Fibroblast of the aortic adventitia (primary cell): ENCODE measurements around the gene SH3PXD2A. TPM values are rescaled to one million over a fixed set of nuclear protein-coding genes. Genes with fewer than 3 reads are reported as not detected.

Source experiments
- DNase-seq: peaks from one replicate; pipeline ENCODE4 v3.0.0-alpha.2; 2010; ENCODE audit warnings: low read depth
- H3K4me3 ChIP-seq: 2 replicates; pipeline ENCODE4 v1.5.1; 2011; ENCODE audit warnings: low read depth, mild to moderate bottlenecking, control low read depth, low read length, moderate library complexity
- CTCF ChIP-seq: IDR thresholded peaks from 2 replicates; pipeline ENCODE4 v1.5.1; 2011; ENCODE audit warnings: mild to moderate bottlenecking, low read length, control low read depth, inconsistent platforms; ENCODE audit not compliant: insufficient read depth
- total RNA-seq: library from RNA; depleted of rRNA; stranded (reverse); fragments of >200 nt; gene quantifications from 2 replicates; pipeline ENCODE4 v1.2.3, GENCODE V29; 2012; ENCODE audit warnings: low replicate concordance

SH3PXD2A gene
- total RNA-seq, 1 donor = 20.4 TPM

GRCh38 chr10:103707956-103708626 lies 147.3 kb downstream of the SH3PXD2A start:
- TF ChIP-seq CTCF = no peak
- DNase-seq = no peak

GRCh38 chr10:103706762-103707161 lies 148.6 kb downstream of the SH3PXD2A start:
- DNase-seq = no peak
- TF ChIP-seq CTCF = no peak
- H3K4me3 ChIP-seq = no peak overlapping the region

More at GRCh38 chr10:103707956-103708626, 147.3 kb downstream of the SH3PXD2A start:
- no peak overlapping the region for H3K4me3 ChIP-seq

- no peak for DNase-seq
- no peak for TF ChIP-seq CTCF
These were observed 149.3 kb downstream of the SH3PXD2A start for GRCh38 chr10:103706047-103706446.

GRCh38 chr10:103703941-103704919 lies 151.1 kb downstream of the SH3PXD2A start:
- H3K4me3 ChIP-seq = no peak overlapping the region
- TF ChIP-seq CTCF = no peak
- DNase-seq = no peak

More at GRCh38 chr10:103706047-103706446, 149.3 kb downstream of the SH3PXD2A start:
- no peak overlapping the region for H3K4me3 ChIP-seq

- no peak for TF ChIP-seq CTCF
These were observed 153.8 kb downstream of the SH3PXD2A start for GRCh38 chr10:103701380-103702222.

GRCh38 chr10:103700436-103700715 lies 155.0 kb downstream of the SH3PXD2A start:
- no peak overlapping the region for H3K4me3 ChIP-seq
- TF ChIP-seq CTCF = no peak
- DNase-seq = no peak

More at GRCh38 chr10:103701380-103702222, 153.8 kb downstream of the SH3PXD2A start:
- DNase-seq = no peak
- H3K4me3 ChIP-seq = no peak overlapping the region
